HCT116 (cell line): ENCODE measurements around the gene SQSTM1. TPM values are rescaled to one million over a fixed set of nuclear protein-coding genes. Genes with fewer than 3 reads are reported as not detected.
"Not testable (repeated sequence)": the region's sequence is repeated elsewhere in the genome, so short reads cannot be mapped to it uniquely, and the experiment has no call there.

Source experiments
- ATAC-seq: fragments of 200-7000 bp; cut with Tn5 transposase; 2 replicates; pipeline ENCODE4 v1.9.1; 2020; ENCODE audit warnings: mild to moderate bottlenecking, moderate library complexity
- BruUV-seq: library from RNA; stranded (reverse); fragments of 400-500 nt; replicated peaks from 2 replicates; lab custom pipeline; 2021; lab: Mats Ljungman, UMichigan
- CTCF ChIA-PET: fragments of 300-600 bp; sonication (Branson Sonifier 250); formaldehyde crosslinking; loops from one replicate; lab custom pipeline; 2021; ENCODE audit warnings: antibody characterized with exemption; lab: Charles Lee
- POLR2A ChIA-PET: fragments of 300-600, 350-600 bp; sonication (Branson Sonifier 250); formaldehyde crosslinking; loops from one replicate; lab custom pipeline; 2021; ENCODE audit warnings: antibody characterized with exemption; lab: Charles Lee
- RAD21 ChIA-PET, 2 experiments: fragments of 300-600 bp; sonication (Branson Sonifier 250); formaldehyde crosslinking; loops; one replicate each; lab custom pipeline; 2023; ENCODE audit warnings: low total read pairs in 2 of 2; ENCODE audit not compliant: uncharacterized antibody in 2 of 2, unreplicated experiment in 2 of 2, low non-redundant PET in 1 of 2; lab: Charles Lee
- DNase-seq: peaks from one replicate; pipeline ENCODE4 v3.0.0-alpha.2; 2010; ENCODE audit warnings: low read depth, low spot score
- H2AFZ ChIP-seq: fragments of 200-600 bp; shearing (Covaris generic), sonication (generic); 2 replicates; pipeline ENCODE4 v1.6.1; 2017; ENCODE audit warnings: low read depth, mixed run types, mixed read lengths, antibody characterized with exemption, low read length; ENCODE audit not compliant: poor library complexity, severe bottlenecking
- H3K27ac ChIP-seq: 2 replicates; pipeline ENCODE4 v1.5.1; 2012; ENCODE audit warnings: low read depth, low read length
- H3K27me3 ChIP-seq: fragments of 200-600 bp; sonication (generic); 2 replicates; pipeline ENCODE4 v1.6.1; 2016; ENCODE audit warnings: mixed run types, low read length, mixed read lengths; ENCODE audit not compliant: insufficient read depth
- H3K36me3 ChIP-seq, 2 experiments: fragments of 200-500 bp in 1 of 2; fragments of 200-600 bp in 1 of 2; sonication (Bioruptor generic) in 1 of 2; sonication (generic) in 1 of 2; 2 replicates each; pipeline versions ENCODE4 v1.5.1 to v1.6.1; 2014 to 2016; ENCODE audit warnings: low read length in 2 of 2, inconsistent platforms in 1 of 2, mixed read lengths in 1 of 2, mixed run types in 1 of 2; ENCODE audit not compliant: insufficient read depth in 2 of 2, control insufficient read depth in 1 of 2
- H3K4me1 ChIP-seq, 2 experiments: fragments of 200-600 bp in 1 of 2; sonication (generic) in 1 of 2; 2 replicates each; pipeline versions ENCODE4 v1.5.1 to v1.6.1; 2012 to 2017; ENCODE audit warnings: low read length in 2 of 2, inconsistent platforms in 1 of 2, mild to moderate bottlenecking in 1 of 2, mixed read lengths in 1 of 2, mixed run types in 1 of 2, moderate library complexity in 1 of 2; ENCODE audit not compliant: insufficient read depth in 2 of 2, control insufficient read depth in 1 of 2
- H3K4me2 ChIP-seq: fragments of 200-600 bp; sonication (generic); 2 replicates; pipeline ENCODE4 v1.6.1; 2017; ENCODE audit warnings: mixed run types, low read length, mixed read lengths
- H3K4me3 ChIP-seq, 2 experiments: fragments of 200-600 bp in 1 of 2; sonication (generic) in 1 of 2; replicated peaks in 1 of 2; 2 replicates each; pipeline ENCODE4 v1.5.1; 2011 to 2016; ENCODE audit warnings: low read length in 2 of 2, control low read depth in 1 of 2, low read depth in 1 of 2, mild to moderate bottlenecking in 1 of 2, mixed read lengths in 1 of 2, mixed run types in 1 of 2
- H3K79me2 ChIP-seq: fragments of 200-600 bp; sonication (generic); 2 replicates; pipeline ENCODE4 v1.6.1; 2017; ENCODE audit warnings: mild to moderate bottlenecking, mixed run types, low read length, moderate library complexity, mixed read lengths; ENCODE audit not compliant: insufficient read depth
- H3K9ac ChIP-seq: fragments of 200-600 bp; sonication (generic); 2 replicates; pipeline ENCODE4 v1.6.1; 2016; ENCODE audit warnings: low read length, mixed read lengths
- H3K9me2 ChIP-seq: fragments of 200-600 bp; sonication (generic), shearing (Covaris generic); 2 replicates; pipeline ENCODE4 v1.6.1; 2017; ENCODE audit warnings: mixed run types, mild to moderate bottlenecking, moderate library complexity; ENCODE audit not compliant: insufficient read depth
- H3K9me3 ChIP-seq, 2 experiments: fragments of 200-500 bp in 1 of 2; fragments of 200-600 bp in 1 of 2; sonication (Bioruptor generic) in 1 of 2; sonication (generic) in 1 of 2; 2 replicates each; pipeline ENCODE4 v1.6.1; 2014 to 2017; ENCODE audit warnings: low read length in 2 of 2, mixed read lengths in 2 of 2, inconsistent platforms in 1 of 2, low read depth in 1 of 2, mild to moderate bottlenecking in 1 of 2, mixed run types in 1 of 2, moderate library complexity in 1 of 2; ENCODE audit not compliant: control insufficient read depth in 1 of 2, insufficient read depth in 1 of 2
- H4K20me1 ChIP-seq: fragments of 200-600 bp; sonication (generic), shearing (Covaris generic); 2 replicates; pipeline ENCODE4 v1.6.1; 2017; ENCODE audit warnings: mixed run types, mild to moderate bottlenecking, moderate library complexity; ENCODE audit not compliant: insufficient read depth
- EGR1 ChIP-seq: IDR thresholded peaks from 2 replicates; pipeline ENCODE4 v1.6.1; 2012; ENCODE audit warnings: low read depth
- intact Hi-C: fragments of 100-400 bp; cut with micrococcal nuclease; formaldehyde crosslinking; loops from 2 replicates; pipeline ENCODE4 v1.10.0; 2022
- total RNA-seq: library from RNA; stranded (reverse); gene quantifications from one replicate; pipeline ENCODE4 v1.2.1, GENCODE V29; 2021; ENCODE audit not compliant: unreplicated experiment
- TF ChIP-seq, protein P1 (sequence below): IDR thresholded peaks from 2 replicates; pipeline ENCODE4 v1.6.1; 2012; ENCODE audit warnings: low read depth

SQSTM1 gene
- total RNA-seq, 1 experiment from 2014 or later, result 299 TPM

GRCh38 chr5:179788193-179788854 is 32.4 kb upstream of the SQSTM1 start (continued):
- TF ChIP-seq, protein P1, sequence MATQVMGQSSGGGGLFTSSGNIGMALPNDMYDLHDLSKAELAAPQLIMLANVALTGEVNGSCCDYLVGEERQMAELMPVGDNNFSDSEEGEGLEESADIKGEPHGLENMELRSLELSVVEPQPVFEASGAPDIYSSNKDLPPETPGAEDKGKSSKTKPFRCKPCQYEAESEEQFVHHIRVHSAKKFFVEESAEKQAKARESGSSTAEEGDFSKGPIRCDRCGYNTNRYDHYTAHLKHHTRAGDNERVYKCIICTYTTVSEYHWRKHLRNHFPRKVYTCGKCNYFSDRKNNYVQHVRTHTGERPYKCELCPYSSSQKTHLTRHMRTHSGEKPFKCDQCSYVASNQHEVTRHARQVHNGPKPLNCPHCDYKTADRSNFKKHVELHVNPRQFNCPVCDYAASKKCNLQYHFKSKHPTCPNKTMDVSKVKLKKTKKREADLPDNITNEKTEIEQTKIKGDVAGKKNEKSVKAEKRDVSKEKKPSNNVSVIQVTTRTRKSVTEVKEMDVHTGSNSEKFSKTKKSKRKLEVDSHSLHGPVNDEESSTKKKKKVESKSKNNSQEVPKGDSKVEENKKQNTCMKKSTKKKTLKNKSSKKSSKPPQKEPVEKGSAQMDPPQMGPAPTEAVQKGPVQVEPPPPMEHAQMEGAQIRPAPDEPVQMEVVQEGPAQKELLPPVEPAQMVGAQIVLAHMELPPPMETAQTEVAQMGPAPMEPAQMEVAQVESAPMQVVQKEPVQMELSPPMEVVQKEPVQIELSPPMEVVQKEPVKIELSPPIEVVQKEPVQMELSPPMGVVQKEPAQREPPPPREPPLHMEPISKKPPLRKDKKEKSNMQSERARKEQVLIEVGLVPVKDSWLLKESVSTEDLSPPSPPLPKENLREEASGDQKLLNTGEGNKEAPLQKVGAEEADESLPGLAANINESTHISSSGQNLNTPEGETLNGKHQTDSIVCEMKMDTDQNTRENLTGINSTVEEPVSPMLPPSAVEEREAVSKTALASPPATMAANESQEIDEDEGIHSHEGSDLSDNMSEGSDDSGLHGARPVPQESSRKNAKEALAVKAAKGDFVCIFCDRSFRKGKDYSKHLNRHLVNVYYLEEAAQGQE, result no peak
- TF ChIP-seq EGR1, result no peak

- not testable (repeated sequence) for H3K27ac ChIP-seq, BruUV-seq
Observed at GRCh38 chr5:179789278-179789677, 31.4 kb upstream of the SQSTM1 start.

More at GRCh38 chr5:179789278-179789677, 31.4 kb upstream of the SQSTM1 start:
- H2AFZ ChIP-seq, ATAC-seq, H3K9me2 ChIP-seq, H3K9ac ChIP-seq, POLR2A ChIA-PET, H3K27me3 ChIP-seq, CTCF ChIA-PET, H3K4me2 ChIP-seq, H4K20me1 ChIP-seq, H3K36me3 ChIP-seq, RAD21 ChIA-PET, H3K9me3 ChIP-seq, H3K4me3 ChIP-seq, H3K79me2 ChIP-seq, intact Hi-C loops, H3K4me1 ChIP-seq, DNase-seq: not testable (repeated sequence)
